HG02885 (cell line): ENCODE data around the gene DAP.
"Not testable (repeated sequence)": the region's sequence is repeated elsewhere in the genome, so short reads cannot be mapped to it uniquely, and the experiment has no call there.

Experiments used
- ATAC-seq: cut with Tn5 transposase; IDR thresholded peaks from one replicate; pipeline ENCODE4 v1.9.1; 2021; ENCODE audit warnings: mild to moderate bottlenecking; ENCODE audit not compliant: unreplicated experiment, poor library complexity

The DAP gene, protein sequence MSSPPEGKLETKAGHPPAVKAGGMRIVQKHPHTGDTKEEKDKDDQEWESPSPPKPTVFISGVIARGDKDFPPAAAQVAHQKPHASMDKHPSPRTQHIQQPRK

DNA sequence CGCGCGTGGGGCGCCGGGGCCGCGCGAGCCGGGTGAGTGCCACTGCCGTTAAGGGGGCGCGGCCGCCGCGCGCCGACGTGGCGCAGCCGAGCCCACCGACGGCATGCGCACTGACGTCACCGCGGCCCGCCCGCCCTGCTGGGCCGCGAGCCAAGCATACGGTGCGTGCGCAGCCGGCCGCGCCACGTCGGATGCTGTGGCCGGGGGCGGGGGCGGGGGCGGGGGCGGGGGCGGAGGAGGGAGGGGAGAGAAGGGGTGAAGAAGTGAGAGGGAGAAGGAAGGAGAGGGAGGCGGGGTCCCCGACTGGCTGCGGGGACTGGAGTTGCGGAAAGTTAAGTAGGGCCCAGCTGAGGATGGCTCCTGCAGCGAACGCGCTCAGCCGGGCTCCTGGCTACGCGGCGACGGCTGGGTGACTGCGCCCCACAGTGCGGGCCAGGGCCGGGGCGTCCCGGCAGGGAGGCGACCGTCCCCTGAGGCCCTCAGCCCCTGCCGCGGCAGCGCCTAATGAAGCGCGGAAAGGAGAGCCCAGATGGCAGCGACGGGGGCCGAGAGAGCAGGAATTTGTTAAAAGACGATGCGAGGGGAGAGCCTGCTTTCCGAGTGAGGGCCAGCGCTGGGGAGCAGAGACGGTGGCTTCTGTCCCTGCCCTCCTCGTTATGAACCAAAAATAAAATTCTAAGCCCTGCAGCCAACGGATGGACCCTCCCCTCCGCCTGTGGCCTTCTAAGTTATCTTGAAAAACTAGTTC is at the start of gene DAP:
TSS of gene DAP (minus strand) at position 50 of the 748 bp plus-strand sequence. CDS start 166 bp downstream, outside the sequence.
- ATAC-seq: peak; percentile 82

GRCh38 chr5:10808347-10809226 is 47.6 kb upstream of the DAP start:
- ATAC-seq: no peak

DNA sequence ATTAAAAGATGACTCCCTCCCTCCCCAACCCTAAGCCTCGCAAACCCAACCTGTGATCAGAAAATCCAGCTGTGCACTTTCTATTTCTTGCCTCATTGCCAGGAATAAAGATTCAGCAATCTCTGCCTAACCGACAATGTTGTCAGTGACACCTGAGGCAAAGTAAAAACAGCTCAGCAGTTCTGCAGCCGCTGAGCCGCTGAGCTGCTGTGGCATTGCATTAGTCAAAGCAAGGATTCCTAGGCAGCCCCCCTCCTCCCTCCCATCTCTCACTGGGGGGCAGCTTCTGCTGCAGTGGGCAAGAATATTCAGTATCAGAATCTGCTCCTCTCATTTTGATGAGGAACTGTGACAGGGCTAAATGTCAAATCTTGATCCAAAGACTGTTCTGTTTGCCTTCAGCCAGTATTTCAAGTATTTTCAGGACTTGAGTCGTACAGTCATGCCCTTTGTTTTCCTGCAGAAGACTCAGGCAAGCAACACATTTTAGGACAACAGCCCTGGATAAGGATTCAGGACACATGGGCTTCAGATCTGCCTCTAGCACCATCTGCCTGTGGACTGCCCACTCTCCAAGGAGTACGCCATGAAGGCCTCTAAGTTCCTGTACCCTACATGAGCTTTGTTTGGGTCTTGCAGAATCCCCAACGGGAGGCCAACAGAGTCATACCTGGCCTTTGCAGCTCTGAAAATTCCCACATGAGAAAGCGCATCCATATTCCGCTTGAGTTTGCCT is 41.1 kb upstream of the DAP start:
- ATAC-seq: no peak

GRCh38 chr5:10800852-10801251 is 39.8 kb upstream of the DAP start:
- ATAC-seq: no peak

- no peak for ATAC-seq
Measured at GRCh38 chr5:10797261-10797660, 36.2 kb upstream of the DAP start.

GRCh38 chr5:10793785-10794184 is 32.8 kb upstream of the DAP start:
- ATAC-seq: no peak

- no peak for ATAC-seq
Measured at GRCh38 chr5:10792336-10792735, 31.3 kb upstream of the DAP start.

DNA sequence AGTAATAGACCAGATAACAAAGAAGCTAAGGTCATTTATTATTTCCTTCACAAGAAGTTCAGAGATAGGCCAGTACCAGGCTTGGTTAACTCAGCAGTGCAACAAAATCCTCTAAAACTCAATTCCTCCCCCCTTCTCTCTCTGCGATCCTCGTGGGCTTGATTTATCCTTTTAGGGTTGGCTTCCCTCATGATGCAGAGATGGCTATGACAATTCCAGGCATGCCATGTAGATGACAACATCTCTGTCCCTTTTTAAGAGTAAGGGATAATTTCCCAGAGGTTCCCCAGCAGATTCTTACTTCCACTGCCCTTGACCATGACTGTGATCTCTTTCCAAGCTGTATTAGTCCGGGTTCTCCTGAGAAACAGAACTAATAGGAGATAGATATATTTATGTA is 28.7 kb upstream of the DAP start:
- no peak for ATAC-seq

DNA sequence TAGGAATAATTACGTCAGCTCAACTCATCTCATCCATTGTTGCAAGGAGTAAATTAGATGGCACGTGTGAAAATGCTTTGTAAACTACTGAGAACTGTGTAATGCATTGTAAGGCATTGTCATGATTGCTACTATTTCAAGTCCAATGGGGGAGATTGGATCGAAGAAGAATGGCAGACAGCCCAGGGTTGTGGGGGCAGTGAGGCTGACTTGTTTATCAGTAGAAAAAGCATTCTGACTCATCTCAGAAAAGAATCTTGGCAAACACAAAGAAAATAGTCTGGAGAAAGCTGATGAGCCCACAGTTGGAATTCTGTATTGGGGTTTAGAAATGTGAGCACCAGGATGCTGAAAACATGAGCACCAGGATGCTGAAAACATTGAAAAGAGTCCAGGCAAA is 28.0 kb upstream of the DAP start:
- no peak for ATAC-seq

DNA sequence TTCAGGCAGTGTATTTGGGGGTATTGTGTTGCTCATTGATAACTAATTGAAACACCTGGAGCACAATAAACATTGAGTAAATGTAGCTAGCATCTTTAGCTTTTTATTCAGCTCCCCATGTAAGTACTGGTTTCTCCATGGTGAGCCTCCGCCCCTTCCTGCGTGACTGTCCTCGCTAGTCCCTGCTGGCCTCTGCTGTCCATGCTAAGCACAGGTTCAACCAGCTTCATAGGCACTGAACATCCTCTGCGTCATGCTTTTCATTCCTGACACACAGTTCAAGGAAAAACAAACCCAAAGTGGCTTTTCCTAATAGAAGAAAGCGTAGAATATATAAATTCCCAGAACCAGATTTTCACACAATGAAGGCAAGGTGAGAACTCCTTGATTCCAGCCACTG is 27.3 kb upstream of the DAP start:
- ATAC-seq: no peak

- ATAC-seq: no peak
Measured at GRCh38 chr5:10786835-10787234, 25.8 kb upstream of the DAP start.

DNA sequence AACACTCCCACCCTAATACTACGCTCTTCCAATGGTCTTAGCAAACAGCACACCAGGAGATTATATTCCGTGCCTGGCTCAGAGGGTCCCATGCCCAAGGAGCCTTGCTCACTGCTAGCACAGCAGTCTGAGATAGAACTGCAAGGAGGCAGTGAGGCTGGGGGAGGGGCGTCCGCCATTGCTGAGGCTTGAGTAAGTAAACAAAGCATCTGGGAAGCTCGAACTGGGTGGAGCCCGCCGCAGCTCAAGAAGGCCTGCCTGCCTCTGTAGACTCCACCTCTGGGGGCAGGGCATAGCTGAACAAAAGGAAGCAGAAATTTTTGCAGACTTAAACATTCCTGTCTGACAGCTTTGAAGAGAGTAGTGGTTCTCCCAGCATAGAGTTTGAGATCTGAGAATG is 19.2 kb upstream of the DAP start:
- ATAC-seq: not testable (repeated sequence)

DNA sequence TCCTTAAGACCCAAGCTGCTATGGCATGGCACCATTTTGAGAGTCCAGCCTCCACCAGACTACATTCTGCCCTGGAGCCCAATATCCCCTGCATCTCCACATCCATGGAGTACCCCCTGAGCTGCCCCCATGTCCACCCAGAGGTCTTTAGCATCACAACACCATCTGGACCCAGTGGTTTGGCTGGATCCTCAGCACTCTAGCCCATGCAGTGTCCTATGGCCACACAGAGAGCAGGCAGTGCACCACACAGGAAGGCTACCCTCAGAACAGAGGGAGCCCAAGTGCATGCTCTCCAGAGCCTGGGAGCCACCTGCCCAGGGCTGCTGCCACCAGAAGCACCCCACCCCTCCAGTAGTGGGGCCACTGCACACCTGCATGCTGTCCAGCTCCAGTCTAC is 18.6 kb upstream of the DAP start:
- no peak for ATAC-seq

DNA sequence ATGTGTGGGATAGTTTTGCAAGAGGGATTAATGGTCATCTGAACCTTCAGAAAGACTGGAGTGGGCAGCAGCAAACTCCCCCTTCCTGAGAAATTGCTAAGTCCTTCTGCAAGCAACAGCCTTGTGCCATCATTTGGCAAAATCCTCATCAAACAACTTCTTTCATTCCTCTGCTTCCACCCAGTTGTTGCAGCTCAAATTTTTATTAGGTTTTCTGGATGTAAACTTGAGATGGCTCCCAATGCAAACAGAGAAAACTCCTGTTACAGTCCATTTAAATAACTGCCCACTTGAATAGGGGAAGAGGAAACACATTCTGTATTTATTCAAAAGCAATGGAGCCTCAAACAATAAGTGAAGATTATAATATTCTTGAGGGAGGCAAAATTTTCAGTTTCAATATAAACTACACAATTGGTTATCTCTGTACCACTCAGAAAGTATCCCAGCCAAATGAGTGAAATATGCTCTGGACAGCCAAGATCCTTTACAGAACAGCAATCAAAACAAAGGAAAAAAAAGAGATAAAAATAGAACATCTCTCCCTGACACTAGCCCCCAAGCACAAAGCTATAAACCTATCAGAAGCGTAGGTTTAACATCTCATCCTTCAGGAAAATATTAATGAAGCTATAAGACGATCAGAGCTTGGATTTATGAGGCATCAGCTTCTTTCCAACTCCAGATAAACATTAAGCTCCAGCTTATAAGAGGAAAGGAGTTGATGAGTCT is 17.3 kb upstream of the DAP start:
- ATAC-seq: no peak

DNA sequence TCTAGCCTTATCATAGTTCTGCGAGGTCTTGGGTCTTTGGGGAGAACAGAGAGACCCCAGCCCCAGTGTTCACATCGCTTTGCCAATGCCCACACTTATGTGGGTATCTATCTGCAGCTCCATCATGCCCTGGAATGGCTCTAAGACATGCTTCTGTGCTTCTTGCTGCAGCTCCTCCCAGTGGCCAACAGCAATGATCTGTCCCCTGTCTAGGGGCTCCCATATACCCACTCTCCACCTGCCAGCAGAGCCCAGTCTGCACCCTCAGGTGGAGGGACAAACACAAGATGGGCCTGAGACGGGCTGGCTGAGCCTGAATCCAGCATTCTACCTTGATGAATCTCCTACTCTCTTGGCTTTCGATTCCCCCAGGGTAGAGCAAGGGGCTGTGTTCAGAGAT is 14.6 kb upstream of the DAP start:
- ATAC-seq: peak; percentile 54

- no peak for ATAC-seq
Measured at GRCh38 chr5:10772901-10773585, 12.0 kb upstream of the DAP start.

DNA sequence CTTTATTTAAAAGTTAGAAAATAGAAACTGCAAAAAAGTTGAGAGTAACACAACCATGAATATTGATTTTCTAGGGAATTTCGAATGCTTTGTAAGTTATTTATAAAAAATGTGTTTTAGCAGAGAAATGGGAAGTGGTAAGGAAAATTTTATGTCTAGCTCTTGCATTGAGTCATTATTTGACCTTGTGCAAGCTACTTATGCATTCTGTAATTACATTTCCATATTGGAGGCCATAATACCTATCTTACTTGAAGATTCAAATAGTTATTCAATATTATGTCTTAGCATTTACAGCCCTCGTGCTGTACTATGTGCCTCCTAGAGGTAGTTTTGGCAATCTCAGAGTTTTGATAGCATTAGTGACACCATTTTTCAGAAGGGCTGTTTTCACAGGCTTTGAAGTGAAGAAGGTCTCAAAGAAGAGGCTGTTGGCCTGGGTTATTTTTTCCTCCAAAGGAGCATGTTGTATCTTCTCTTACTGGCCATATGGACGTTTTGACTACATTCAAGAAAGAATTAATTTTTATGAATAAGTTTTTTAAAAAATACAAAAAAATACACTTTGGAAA is 7.4 kb upstream of the DAP start:
- ATAC-seq: no peak

DNA sequence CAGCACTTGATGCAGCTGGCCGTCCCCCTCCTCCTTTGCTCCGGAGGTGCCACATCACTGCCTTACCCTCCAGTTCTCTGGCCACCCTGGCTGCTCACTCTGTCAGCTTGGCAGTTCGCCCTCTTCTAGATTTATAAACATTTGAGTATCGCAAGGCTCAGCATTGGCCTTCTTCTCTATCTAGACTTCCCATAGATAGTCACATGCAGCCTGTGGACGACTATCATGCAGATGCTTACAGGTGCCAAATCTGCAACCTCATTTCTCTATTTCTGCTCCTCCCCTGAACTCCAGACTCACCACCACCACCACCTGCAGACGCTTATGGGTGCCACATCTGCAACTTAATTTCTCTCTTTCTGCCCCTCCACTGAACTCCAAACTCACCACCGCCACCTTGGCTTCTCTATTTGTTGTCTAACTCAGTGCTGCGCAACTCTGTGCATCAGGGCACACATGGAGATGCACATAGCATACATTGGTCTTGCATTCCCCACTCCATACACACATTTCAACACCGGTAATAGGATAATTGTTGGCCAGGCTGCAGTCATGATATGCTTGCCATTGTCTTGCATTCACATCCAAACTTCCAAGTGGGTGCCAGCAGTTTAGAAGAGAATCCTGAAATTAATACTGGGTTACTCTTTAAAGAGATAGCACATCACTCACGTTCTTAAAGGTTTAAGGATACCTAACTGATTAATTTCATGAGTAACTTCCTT is 1.9 kb upstream of the DAP start:
- no peak for ATAC-seq
